OCI-LY1 (cell line): ENCODE measurements around the gene HINT1.
"Not testable (repeated sequence)": the region's sequence is repeated elsewhere in the genome, so short reads cannot be mapped to it uniquely, and the experiment has no call there.

Experiments
- CTCF ChIP-seq: fragments of 200-600 bp; sonication (generic), shearing (Covaris generic); IDR thresholded peaks from 2 replicates; pipeline ENCODE4 v1.5.1; 2017; ENCODE audit warnings: mild to moderate bottlenecking, antibody characterized with exemption, low read length, moderate library complexity, mixed read lengths
- EZH2 ChIP-seq: fragments of 200-600 bp; sonication (generic), shearing (Covaris generic); IDR thresholded peaks from 2 replicates; pipeline ENCODE4 v1.8.0; 2017; ENCODE audit warnings: borderline replicate concordance, mixed run types, mild to moderate bottlenecking, antibody characterized with exemption, low read length, moderate library complexity, mixed read lengths

- TF ChIP-seq CTCF, EZH2: not testable (repeated sequence)
Measured at GRCh38 chr5:131127244-131127643, 37.8 kb downstream of the HINT1 start.
